Measurements from ENCODE around the gene ACTA1.
"Not testable (repeated sequence)": the region's sequence is repeated elsewhere in the genome, so short reads cannot be mapped to it uniquely, and the experiment has no call there.

Gene ACTA1

DNA sequence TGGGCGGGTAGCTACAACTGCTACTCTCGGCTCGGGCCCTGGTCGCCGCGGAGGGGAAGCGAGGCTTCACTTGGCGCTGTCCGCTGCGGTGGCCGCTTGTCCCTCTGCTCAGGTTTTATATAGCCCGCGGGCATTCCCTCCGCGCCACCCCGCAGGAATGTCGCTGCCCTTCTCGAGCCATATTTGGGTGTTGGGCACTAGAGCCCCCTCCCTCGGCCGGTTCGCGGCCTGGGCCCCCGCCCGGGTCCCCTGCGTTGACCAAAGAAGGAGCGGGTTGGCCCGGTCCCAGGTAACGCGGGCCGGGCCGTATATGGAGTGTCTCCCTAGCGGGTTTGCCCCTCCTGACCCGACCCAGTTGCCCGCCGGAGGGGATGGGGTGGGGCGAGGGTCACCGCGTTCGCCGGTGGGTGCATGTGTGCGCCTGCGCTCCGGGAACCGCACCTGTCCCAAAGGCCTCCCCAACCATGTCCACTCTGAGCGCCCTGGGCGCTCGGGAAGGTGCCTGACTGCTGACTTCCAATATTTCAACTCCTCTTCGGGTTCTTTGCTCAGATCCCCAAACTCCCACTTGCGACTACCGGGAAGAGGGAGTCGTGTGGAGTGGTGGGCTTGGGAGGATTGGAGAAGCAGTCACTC lies at the start of gene ACTA1:
Gene ACTA1 (minus strand): TSS at position 90 of the 636 bp plus-strand sequence. CDS start 979 bp downstream, outside the sequence.
- no peak for DNase-seq

DNA sequence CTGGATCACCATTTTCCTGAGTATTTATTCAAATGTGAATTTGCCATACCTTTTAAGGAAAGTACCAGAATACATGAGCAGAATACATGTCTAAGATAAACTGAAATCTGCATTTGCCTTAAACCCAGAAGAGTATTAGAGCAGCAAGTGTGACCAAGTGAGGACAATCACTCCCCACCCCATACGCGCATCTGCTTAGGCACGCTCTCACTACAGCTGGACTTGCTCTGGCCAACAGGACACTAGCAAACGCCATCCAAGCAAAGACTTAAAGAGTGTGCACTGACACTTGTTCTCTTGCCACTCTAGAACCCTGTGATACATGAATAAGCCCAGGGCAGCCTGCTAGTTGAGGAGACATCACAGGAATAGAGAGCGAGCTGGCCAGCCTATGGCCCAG lies 48.6 kb upstream of the ACTA1 start:
- no peak for DNase-seq

DNA sequence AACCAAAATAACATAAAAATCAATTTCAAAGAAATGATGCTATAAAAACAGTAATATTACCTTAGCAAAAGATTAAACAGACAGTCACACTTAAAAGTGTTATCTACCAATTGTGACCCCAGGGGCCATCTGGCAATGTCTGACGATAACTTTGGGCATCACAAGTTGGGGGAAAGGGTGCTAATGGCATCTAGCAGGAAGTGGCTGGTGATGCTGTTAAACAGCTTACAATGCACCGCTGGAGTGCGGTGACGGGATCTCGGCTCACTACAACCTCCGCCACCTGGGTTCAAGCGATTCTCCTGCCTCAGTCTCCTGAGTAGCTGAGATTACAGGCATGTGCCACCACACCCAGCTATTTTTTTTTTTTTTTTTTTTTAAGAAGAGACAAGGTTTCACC lies 46.6 kb upstream of the ACTA1 start:
- no peak for DNase-seq

- DNase-seq = no peak
Observed at GRCh38 chr1:229479660-229480399, 45.9 kb upstream of the ACTA1 start.

- no peak for DNase-seq
Observed at GRCh38 chr1:229478852-229479251, 45.0 kb upstream of the ACTA1 start.

GRCh38 chr1:229475859-229476258 lies 42.0 kb upstream of the ACTA1 start:
- not testable (repeated sequence) for DNase-seq

GRCh38 chr1:229474509-229474908 lies 40.6 kb upstream of the ACTA1 start:
- DNase-seq = no peak

DNA sequence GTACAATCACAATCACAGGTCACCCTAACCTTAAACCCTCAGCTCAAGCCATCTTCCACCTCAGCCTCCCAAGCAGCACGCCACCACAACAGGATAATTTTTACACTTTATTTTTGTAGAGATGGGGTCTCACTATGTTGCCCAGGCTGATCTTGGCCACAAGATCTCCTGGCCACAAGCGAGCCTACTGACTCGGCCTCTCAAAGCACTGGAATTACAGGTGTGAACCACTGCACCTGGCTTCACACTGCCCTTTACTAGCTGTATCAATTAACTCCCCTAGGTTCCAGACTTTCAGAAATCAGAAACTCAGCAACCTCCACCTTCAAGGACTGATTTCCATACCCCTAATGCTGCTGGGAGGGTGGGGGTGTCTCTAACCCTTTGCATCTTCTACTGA lies 37.3 kb upstream of the ACTA1 start:
- DNase-seq = no peak

DNA sequence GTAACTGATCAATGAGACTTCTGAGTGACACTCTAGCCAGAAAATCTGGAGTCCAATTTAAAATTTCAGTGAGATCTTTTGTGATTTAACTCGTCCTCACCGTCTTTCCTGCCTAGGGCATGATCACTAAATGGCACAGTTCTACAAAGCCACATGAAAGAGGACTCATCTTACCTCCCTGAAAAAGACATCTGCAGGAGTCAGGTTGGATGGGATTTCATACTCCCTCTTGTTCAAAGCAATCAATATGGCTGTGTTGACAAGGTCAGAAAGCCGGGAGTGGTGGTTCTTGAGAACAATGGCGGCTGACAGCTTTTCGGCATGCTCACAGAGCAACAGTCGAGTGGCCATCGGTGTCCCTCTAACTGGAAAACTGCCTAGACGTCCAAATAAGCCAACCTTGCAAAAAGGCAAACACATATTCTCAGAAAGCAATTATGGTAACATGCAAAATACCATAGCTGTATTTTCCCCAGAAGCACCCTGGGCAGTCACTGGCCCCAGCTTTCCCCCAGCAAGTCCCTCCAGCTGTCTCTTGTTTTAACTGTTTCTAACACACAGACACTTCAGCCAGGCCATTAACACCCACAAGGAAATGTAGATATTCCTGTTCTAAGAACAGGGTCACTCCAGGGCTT lies 36.6 kb upstream of the ACTA1 start:
- no peak for DNase-seq

DNA sequence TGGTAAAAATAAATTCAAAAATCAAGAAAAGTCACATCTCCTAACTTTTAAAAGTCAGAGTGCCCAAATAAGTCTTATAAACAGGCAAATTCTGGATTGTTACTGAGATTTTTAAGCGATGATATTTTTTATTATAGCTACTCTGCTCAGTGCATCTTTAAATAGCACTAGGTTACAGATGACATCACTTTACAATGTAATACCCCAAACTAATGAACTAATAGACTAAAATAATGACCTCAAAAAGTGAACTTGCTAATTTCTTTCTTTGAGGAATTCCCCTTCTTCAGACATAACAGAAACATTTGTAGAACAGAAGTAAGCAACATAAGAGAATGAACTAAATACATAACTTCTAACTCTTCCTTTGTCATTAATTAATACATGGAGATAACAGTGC lies 33.0 kb upstream of the ACTA1 start:
- no peak for DNase-seq

DNA sequence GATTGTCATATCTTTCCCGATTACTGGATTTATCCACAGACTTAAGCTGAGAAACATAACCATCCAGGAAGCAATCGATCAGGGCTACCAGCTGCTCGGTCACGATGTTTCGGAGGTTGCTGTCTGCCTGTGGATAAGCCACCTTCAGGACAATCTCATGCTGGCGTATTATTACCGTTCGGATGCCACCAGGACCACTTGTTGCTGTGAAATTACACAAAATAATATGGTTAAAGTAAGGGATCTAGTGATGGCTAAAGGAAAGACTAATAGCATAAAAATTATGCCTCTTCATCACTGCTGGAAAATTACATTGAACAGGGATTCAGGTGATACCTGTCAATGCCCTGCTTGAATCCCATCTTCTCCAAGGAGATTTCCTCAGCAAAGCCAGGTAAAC lies 30.8 kb upstream of the ACTA1 start:
- no peak for DNase-seq

GRCh38 chr1:229461032-229461668 lies 27.3 kb upstream of the ACTA1 start:
- no peak for DNase-seq

DNA sequence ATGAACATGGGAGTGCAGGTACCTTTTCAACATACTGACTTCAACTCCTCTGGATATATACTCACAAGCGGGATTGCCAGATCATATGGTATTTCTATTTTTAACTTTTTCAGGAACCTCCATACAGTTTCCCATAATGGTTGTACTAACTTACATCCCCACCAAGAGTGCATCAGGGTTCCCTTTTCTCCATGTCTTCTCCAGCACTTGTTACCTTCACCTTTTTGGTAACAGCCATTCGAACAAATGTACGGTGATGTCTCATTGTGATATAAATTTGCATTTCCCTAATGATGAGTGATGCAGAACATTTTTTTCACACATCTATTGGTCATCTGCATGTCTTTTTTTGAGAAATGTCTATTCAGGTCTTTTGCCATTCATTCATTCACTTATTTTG lies 25.9 kb upstream of the ACTA1 start:
- no peak for DNase-seq

DNA sequence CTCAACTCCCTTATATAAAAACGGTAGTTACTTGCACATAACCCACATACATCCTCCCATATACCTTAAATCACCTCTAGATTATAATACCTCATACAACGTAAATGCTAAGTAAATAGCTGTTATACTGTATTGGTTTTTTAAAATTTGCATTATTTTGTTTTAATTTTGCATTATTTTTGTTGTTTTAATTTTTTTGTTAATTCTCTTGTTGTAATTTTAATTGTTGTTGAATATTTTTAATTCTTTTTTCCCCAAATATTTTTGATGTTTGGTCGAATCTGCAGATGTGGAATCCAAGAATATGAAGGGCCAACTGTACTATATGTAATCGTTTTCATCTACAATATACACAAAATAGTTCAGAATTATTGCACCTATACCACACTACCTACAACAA lies 23.5 kb upstream of the ACTA1 start:
- DNase-seq = no peak

DNA sequence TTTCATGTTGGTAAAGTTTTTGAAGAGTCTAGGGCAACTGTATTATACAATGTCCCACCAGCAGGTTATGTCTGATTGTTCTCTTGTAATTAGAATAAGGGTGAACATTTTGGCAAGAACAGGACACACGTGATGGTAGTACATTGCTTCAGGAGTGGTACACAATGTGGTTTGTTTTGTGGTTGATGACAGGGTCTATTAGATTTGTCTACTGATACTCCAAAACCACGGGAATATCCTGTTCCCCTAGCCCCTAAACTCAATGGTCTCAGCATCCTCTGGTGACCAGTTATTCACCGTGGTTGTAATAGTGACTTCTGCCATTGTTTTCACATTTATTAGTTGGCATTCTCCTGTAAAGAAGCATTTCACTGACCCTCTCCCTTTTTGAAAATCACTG lies 22.1 kb upstream of the ACTA1 start:
- no peak for DNase-seq

GRCh38 chr1:229454056-229454455 lies 20.2 kb upstream of the ACTA1 start:
- no peak for DNase-seq

- no peak for DNase-seq
Observed at GRCh38 chr1:229452956-229453801, 19.3 kb upstream of the ACTA1 start.

DNA sequence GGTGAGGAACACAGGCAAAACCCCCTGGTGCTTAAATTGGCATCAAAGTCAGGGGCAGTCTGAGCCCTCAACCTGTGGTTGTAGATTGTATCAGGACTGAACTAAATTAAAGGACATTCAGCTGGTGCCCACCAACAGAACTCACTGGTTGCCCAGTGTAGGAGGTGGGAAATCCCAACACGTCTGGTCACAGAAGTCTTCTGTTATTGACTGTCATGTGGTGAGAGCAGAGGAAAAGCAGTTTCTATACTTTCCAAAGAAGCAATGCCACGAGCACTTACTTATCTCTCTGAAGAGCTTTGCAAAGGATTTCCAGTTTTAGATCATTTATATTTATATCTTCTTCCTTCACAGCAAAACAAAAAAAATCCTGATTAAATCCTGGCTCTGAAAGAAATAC lies 15.0 kb upstream of the ACTA1 start:
- DNase-seq = no peak

DNA sequence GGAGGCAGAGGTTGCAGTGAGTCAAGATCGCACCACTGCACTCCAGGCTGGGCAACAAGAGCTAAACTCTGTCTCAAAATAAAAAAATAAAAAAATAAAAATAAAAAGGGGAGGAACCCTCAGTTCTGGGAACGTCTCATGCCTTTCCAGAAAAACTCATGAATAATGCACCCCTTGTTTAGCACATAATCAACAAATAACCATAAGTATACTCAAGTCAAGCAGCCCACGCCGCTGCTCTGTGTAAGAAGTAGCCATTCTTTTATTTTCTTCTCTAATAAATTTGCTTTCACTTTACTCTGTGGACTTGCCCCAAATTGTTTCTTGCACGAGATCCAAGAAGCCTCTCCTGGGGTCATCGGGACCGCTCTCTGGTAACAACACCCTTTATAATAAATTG lies 14.5 kb upstream of the ACTA1 start:
- no peak for DNase-seq

- DNase-seq = no peak
Observed at GRCh38 chr1:229447809-229448252, 13.9 kb upstream of the ACTA1 start.

DNA sequence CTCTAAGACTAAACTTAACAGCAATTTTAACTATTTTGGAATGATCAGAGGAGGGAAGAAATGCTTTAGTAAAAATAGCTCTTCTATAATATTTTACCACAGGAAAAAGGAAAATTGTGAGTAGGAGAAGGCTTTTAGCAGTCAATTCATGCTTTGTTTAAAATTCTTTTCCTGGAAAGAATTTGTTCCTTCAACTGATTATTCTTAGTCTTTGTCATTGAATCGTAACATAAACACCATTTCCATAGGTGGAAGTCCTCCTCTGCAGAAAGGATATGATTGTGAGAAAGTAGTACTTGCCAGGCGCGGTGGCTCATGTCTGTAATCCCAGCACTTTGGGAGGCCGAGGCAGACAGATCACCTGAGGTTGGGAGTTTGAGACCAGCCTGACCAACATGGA lies 11.9 kb upstream of the ACTA1 start:
- DNase-seq = no peak

DNA sequence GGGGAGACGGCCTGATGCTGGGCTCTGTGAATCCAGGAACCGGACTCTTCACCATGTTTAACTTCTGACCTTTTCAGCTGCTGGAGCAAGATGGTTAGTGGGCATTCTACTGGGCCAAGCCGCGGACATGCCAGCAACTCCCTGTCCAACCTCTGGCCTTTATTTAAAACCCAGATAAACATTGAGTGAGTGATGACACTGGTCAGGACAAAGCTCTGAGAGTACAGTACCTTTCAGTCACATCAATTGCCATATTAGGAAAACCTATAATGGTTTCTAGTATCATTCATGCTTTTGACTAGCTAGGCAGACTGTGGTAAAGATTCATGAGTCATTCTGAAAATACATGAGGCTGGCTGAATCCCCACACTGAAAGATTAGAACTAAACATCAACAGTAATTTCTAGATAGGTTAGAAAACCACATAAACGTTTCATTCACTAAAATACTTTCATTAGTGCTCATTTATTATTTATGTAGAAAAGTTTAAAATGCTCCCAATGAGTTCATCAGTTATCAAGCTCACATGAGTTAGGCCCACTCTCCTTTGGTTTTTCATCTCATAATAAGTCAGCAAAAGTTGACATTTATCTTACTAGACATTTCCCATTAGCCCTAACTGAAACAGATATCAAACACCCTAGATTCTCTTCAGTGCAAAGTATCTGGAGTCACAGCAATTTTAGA lies 7.1 kb upstream of the ACTA1 start:
- DNase-seq = no peak

Measured in activated CD4-positive, CD25-positive, alpha-beta regulatory T cell (primary cell).